Measurements from ENCODE around the gene NT5DC1. TPM values are rescaled to one million over a fixed set of nuclear protein-coding genes. Genes with fewer than 3 reads are reported as not detected.

Gene NT5DC1
- polyA plus RNA-seq, 1 donor from 2014 or later, result 1.3 TPM

DNA sequence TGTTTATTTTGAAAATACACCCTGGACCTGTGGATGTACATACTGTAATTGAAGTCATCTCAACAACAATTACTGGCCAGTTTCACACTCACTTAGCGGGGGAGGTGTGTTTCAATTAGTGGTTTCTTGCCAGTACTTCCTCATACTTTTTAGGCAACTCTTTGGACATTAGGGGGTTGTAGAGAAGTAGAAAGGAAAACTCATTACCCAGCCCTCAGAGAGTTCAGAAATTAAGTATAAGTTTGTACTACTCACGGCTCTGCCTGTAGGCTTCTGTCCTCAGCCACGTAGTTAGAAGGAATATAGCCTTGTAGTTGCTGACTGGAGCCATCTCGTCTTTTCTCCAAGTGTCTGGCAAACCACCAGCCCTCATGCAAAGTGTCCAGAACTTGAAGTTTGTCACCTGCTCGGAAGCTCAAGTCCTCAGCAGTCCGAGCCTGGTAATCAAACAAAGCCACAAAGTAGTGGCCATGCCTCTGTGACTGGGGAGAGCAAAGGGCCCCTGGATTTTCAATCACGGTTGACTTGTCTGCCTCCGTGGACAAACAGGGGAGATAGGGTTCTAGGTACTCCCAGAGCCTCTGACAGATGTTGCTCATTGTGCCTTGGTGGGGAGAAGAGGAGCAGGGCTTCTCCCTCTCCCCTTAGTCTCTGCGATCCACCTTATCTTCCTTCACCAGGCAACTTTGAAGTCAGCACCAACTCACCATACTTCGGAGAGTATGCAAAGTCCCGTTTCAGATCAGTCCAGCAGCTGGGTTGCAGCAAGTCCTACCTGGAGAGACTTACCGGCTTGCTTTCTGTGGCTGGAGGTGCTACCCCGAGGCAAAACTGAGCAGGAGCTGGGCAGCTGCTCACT is 40.7 kb upstream of the NT5DC1 start:
- no peak overlapping the region for H3K4me3 ChIP-seq (ENCODE audit: low read length)
- H3K9me2 ChIP-seq (ENCODE audit: insufficient read depth, low read length), result no peaks in the 10 kb centered on the region
- no peaks in the 10 kb centered on the region for H3K36me3 ChIP-seq (ENCODE audit: insufficient read depth, low read length)
- H3F3A ChIP-seq (ENCODE audit: insufficient read depth, low read length, poor library complexity, severe bottlenecking), result no peaks in the 10 kb centered on the region
- no peaks in the 10 kb centered on the region for H3K9me3 ChIP-seq (ENCODE audit: low read length)
- no peak overlapping the region for H2AFZ ChIP-seq (ENCODE audit: low read depth, low read length)
- no peak overlapping the region for H3K4me2 ChIP-seq (ENCODE audit: low read length)
- TF ChIP-seq, protein P1, sequence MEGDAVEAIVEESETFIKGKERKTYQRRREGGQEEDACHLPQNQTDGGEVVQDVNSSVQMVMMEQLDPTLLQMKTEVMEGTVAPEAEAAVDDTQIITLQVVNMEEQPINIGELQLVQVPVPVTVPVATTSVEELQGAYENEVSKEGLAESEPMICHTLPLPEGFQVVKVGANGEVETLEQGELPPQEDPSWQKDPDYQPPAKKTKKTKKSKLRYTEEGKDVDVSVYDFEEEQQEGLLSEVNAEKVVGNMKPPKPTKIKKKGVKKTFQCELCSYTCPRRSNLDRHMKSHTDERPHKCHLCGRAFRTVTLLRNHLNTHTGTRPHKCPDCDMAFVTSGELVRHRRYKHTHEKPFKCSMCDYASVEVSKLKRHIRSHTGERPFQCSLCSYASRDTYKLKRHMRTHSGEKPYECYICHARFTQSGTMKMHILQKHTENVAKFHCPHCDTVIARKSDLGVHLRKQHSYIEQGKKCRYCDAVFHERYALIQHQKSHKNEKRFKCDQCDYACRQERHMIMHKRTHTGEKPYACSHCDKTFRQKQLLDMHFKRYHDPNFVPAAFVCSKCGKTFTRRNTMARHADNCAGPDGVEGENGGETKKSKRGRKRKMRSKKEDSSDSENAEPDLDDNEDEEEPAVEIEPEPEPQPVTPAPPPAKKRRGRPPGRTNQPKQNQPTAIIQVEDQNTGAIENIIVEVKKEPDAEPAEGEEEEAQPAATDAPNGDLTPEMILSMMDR (IDR thresholded peaks at IDR 0.05; ENCODE audit: poor library complexity, severe bottlenecking), result no peak
- TF ChIP-seq POLR2AphosphoS5 (IDR thresholded peaks at IDR 0.05), result no peak
- TF ChIP-seq EZH2 (IDR thresholded peaks at IDR 0.05; ENCODE audit: borderline replicate concordance, insufficient read depth, low read length, poor library complexity, severe bottlenecking), result no peak
- no peak for TF ChIP-seq SMC3 (conservative IDR thresholded peaks at IDR 0.05; ENCODE audit: poor library complexity)
- no peak for TF ChIP-seq RAD21 (conservative IDR thresholded peaks at IDR 0.05)
- TF ChIP-seq MXI1 (conservative IDR thresholded peaks at IDR 0.05; ENCODE audit: poor library complexity, severe bottlenecking), result no peak
- TF ChIP-seq TAF1 (IDR thresholded peaks at IDR 0.05; ENCODE audit: low read depth), result no peak
- no peak overlapping the region for H3K27ac ChIP-seq (ENCODE audit: low read length)
- H3K79me2 ChIP-seq (replicated peaks; ENCODE audit: insufficient read depth, low read length), result no peaks in the 10 kb centered on the region
- H4K20me1 ChIP-seq (ENCODE audit: insufficient read depth), result no peaks in the 10 kb centered on the region
- no peak overlapping the region for H3K9ac ChIP-seq (ENCODE audit: low read length)
- H3K27me3 ChIP-seq (ENCODE audit: insufficient read depth, low read depth, low read length), result no peaks in the 10 kb centered on the region

DNA sequence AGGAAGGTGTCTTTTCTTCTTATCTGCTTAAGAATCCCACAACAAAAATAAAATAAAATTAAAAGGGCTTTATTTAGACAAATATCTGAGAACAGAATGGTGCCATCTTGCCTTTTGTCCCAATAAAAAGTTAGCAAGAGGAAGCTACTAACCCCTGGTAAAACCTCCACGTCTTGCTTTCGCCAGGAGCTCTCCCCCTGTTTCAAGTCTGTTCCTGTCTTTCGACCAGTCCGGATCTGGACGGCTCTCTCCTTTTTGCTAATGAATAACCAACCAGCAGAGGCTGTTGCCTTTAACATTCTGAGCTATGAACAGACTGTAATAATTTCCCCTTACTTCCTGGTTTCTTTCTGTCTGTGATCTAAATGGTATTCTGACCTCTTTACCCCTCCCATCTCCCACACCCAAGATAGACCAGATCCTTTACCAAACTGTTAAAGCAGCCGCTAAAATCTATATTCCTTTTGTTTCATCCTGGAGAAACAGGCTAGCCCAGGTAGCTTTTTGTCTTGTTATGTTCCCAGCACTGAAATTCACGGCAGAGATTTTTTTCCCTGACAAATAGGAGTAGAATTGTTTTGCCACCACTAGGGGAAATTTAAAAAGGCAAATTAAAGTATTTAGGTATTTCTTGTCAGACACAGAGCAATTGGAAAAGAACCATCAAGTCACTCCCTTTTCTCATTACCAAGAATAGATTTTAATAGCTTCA is 39.9 kb upstream of the NT5DC1 start, which contains the start of gene FRK:
FRK (minus strand) TSS at position 320 of the 712 bp plus-strand sequence. CDS start 580 bp downstream, outside the sequence.
- no peaks in the 10 kb centered on the region for H3K79me2 ChIP-seq (replicated peaks; ENCODE audit: insufficient read depth, low read length)
- no peaks in the 10 kb centered on the region for H3K9me3 ChIP-seq (ENCODE audit: low read length)
- no peak within 1 kb of the TSS for H3K27ac ChIP-seq (ENCODE audit: low read length)
- TF ChIP-seq, protein P2, sequence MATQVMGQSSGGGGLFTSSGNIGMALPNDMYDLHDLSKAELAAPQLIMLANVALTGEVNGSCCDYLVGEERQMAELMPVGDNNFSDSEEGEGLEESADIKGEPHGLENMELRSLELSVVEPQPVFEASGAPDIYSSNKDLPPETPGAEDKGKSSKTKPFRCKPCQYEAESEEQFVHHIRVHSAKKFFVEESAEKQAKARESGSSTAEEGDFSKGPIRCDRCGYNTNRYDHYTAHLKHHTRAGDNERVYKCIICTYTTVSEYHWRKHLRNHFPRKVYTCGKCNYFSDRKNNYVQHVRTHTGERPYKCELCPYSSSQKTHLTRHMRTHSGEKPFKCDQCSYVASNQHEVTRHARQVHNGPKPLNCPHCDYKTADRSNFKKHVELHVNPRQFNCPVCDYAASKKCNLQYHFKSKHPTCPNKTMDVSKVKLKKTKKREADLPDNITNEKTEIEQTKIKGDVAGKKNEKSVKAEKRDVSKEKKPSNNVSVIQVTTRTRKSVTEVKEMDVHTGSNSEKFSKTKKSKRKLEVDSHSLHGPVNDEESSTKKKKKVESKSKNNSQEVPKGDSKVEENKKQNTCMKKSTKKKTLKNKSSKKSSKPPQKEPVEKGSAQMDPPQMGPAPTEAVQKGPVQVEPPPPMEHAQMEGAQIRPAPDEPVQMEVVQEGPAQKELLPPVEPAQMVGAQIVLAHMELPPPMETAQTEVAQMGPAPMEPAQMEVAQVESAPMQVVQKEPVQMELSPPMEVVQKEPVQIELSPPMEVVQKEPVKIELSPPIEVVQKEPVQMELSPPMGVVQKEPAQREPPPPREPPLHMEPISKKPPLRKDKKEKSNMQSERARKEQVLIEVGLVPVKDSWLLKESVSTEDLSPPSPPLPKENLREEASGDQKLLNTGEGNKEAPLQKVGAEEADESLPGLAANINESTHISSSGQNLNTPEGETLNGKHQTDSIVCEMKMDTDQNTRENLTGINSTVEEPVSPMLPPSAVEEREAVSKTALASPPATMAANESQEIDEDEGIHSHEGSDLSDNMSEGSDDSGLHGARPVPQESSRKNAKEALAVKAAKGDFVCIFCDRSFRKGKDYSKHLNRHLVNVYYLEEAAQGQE (IDR thresholded peaks at IDR 0.05; ENCODE audit: borderline replicate concordance), result no peak
- no peak for TF ChIP-seq MXI1 (conservative IDR thresholded peaks at IDR 0.05; ENCODE audit: poor library complexity, severe bottlenecking)
- TF ChIP-seq, protein P1 (IDR thresholded peaks at IDR 0.05; ENCODE audit: poor library complexity, severe bottlenecking), result no peak
- no peak for TF ChIP-seq SMC3 (conservative IDR thresholded peaks at IDR 0.05; ENCODE audit: poor library complexity)
- no peak for TF ChIP-seq EZH2 (IDR thresholded peaks at IDR 0.05; ENCODE audit: borderline replicate concordance, insufficient read depth, low read length, poor library complexity, severe bottlenecking)
- no peak for TF ChIP-seq TAF1 (IDR thresholded peaks at IDR 0.05; ENCODE audit: low read depth)
- TF ChIP-seq RAD21 (conservative IDR thresholded peaks at IDR 0.05), result no peak
- no peak for TF ChIP-seq EP300 (conservative IDR thresholded peaks at IDR 0.05; ENCODE audit: poor library complexity, severe bottlenecking)
- TF ChIP-seq POLR2AphosphoS5 (IDR thresholded peaks at IDR 0.05), result no peak
- no peak within 1 kb of the TSS for H3K9ac ChIP-seq (ENCODE audit: low read length)
- H3K4me3 ChIP-seq (ENCODE audit: low read length), result no peak within 1 kb of the TSS
- no peaks in the 10 kb centered on the region for H3F3A ChIP-seq (ENCODE audit: insufficient read depth, low read length, poor library complexity, severe bottlenecking)
- no peak within 1 kb of the TSS for H3K4me2 ChIP-seq (ENCODE audit: low read length)
- H4K20me1 ChIP-seq (ENCODE audit: insufficient read depth), result no peaks in the 10 kb centered on the region
- H2AFZ ChIP-seq (ENCODE audit: low read depth, low read length), result no peak within 1 kb of the TSS
- no peaks in the 10 kb centered on the region for H3K9me2 ChIP-seq (ENCODE audit: insufficient read depth, low read length)
- no peaks in the 10 kb centered on the region for H3K27me3 ChIP-seq (ENCODE audit: insufficient read depth, low read depth, low read length)
- no peaks in the 10 kb centered on the region for H3K36me3 ChIP-seq (ENCODE audit: insufficient read depth, low read length)
